Body of pancreas (tissue), 4 donors: ENCODE results near the gene HOXA13. TPM values are rescaled to one million over a fixed set of nuclear protein-coding genes. Genes with fewer than 3 reads are reported as not detected.

Experiments
- ATAC-seq: fragments of 150-250 bp; one replicate; pipeline ENCODE4 v1.9.1; 2016
- DNase-seq, 4 donors: peaks; one replicate each; pipeline ENCODE4 v3.0.0-alpha.2; 2019
- H3K27ac ChIP-seq, 4 donors: fragments of 200-600 bp; sonication (generic); 1 replicate in 3 of 4; 2 replicates in 1 of 4; pipeline versions ENCODE4 v1.5.1 to v1.6.1; 2016 to 2019; ENCODE audit warnings: mild to moderate bottlenecking in 1 of 4, mixed read lengths in 1 of 4, moderate library complexity in 1 of 4
- H3K27me3 ChIP-seq, 2 donors: fragments of 200-600 bp; sonication (generic); one replicate each; pipeline ENCODE4 v1.6.0; 2016; ENCODE audit warnings: mild to moderate bottlenecking in 1 of 2
- H3K36me3 ChIP-seq, 2 donors: fragments of 200-600 bp; sonication (generic); replicated peaks in 1 of 2; 2 replicates each; pipeline ENCODE4 v1.5.1; 2016; ENCODE audit warnings: low read depth in 2 of 2; ENCODE audit not compliant: insufficient read depth in 1 of 2
- H3K4me1 ChIP-seq: fragments of 200-600 bp; sonication (generic); one replicate; pipeline ENCODE4 v1.6.0; 2016
- H3K4me3 ChIP-seq, 2 donors: fragments of 200-600 bp; sonication (generic); 1 replicate in 1 of 2; 2 replicates in 1 of 2; pipeline ENCODE4 v1.5.1; 2016 to 2019
- H3K9me3 ChIP-seq, 3 donors: fragments of 200-600 bp; sonication (generic); 1 replicate in 2 of 3; 2 replicates in 1 of 3; pipeline ENCODE4 v1.5.1; 2016
- CTCF ChIP-seq, 7 experiments: fragments of 450-650 bp in 4 of 7; fragments of 200-600 bp in 3 of 7; sonication (generic) in 3 of 7; IDR thresholded peaks; one replicate each; pipeline ENCODE4 v1.5.1; 2016 to 2019; ENCODE audit warnings: antibody characterized with exemption in 7 of 7
- POLR2A ChIP-seq, 3 donors: fragments of 450-650 bp; IDR thresholded peaks; one replicate each; pipeline ENCODE4 v1.6.1; 2016; ENCODE audit warnings: antibody characterized with exemption in 3 of 3, mild to moderate bottlenecking in 2 of 3
- WGBS, 2 donors: methylation state at CpG; one replicate each; pipeline ENCODE4 v1.1.5; 2017; 5-methylcytosine and 5-hydroxymethylcytosine counted together
- intact Hi-C: fragments of 100-400 bp; cut with DNase I; formaldehyde crosslinking; loops from one replicate; pipeline ENCODE4 v1.15.1; 2023
- total RNA-seq, 2 donors: library from RNA; depleted of rRNA; stranded (reverse); fragments of >200 nt; gene quantifications; one replicate each; pipeline ENCODE4 v1.1.0, GENCODE V29; 2016

Gene HOXA13
- total RNA-seq, 2 donors from 2014 or later: not detected

DNA sequence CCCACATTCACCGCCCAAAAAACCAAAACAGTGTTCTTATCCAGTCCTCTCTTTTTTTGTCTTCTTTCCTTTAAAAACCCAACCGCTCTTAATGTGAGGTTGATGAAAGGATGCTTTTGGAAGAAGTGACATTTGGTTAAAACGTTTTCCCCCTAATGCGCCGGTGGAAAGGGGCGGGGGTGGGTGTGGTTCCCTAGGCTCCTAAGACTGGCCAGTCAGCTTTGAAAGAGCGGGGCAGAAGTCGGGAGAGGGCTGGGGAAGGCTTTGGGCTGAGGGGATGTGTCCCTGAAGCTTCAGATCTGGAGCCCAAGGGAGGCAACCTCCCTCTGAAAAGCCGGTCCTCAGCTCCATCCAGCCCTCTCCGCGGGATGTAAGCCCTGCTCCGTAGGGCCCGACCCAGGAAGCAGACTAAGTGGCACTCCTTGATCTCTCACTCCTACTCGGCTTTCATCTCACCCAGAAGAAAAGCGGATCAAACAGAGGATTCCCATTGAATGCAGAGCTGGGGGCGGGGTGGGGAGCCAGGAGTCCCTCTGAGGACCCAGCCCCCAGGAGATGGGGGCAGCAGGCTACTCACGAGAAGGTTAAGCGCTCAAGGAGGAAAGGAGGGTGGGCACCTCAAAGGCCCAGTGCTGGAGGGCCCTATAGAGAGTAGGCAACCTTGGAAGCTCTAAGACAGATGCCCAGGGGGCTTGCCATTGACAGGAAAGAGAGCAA lies 40.3 kb upstream of the HOXA13 start:
- Histone ChIP-seq H3K36me3 (no peaks in the 10 kb centered on the region), H3K4me1 (peaks cover 34% of the 10 kb centered on the region), H3K9me3 (no peaks in the 10 kb centered on the region), H3K27ac (no peak overlapping the region), H3K27me3 (peaks cover 0 to 58% of the 10 kb centered on the region in 2 donors), H3K4me3 (no peak overlapping the region)
- ATAC-seq (no peak), DNase-seq (no peak)
- TF ChIP-seq CTCF (IDR thresholded peaks at IDR 0.05): no peak
- TF ChIP-seq POLR2A (IDR thresholded peaks at IDR 0.05): no peak
- 5 to 9% methylated on average over 18 of the region's 18 CpGs for WGBS, 2 donors
- intact Hi-C loops: no loop called here

DNA sequence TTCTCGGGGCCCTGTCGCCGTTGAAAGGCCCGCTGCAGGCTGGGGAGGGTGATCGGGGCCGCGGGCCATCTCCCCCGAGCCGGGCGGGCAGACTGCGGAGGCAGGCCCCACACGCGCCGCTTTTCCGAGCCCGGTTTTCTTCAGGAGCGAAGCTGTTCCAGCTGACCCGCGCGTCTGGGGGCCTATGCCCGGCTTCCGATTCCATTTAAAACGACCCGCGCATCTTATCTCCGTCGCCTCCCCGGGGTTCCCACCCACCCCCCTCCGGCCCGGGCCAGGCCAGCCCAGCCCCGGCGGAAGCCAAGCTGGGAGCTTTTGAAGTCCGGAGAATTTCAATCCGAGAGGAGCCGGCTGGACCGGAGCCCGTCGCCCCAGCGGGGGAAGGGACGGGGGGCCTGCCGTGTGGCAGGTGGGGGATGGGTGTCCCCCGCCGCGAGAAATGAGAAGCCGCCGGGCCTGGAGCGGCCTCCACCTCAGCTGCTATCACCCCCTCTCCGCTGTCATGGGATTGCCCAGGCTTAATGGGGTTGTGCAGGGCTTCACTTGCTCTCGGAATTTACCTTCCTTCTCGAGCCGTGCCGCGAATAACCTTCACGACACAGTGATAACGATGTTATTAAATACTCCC lies 39.6 kb upstream of the HOXA13 start:
- TF ChIP-seq POLR2A (IDR thresholded peaks at IDR 0.05): no peak
- DNase-seq (no peak), ATAC-seq (no peak)
- WGBS, 2 donors: 4 to 28% methylated on average over 24 to 55 of the region's 55 CpGs
- Histone ChIP-seq H3K9me3 (no peaks in the 10 kb centered on the region), H3K27ac (no peak overlapping the region), H3K27me3 (peaks cover 0 to 52% of the 10 kb centered on the region in 2 donors), H3K4me1 (peaks cover 30% of the 10 kb centered on the region), H3K4me3 (no peak overlapping the region), H3K36me3 (no peaks in the 10 kb centered on the region)
- intact Hi-C loops: no loop called here

- Histone ChIP-seq H3K27ac (no peak overlapping the region), H3K9me3 (no peaks in the 10 kb centered on the region), H3K4me3 (no peak overlapping the region), H3K27me3 (peaks cover 0 to 46% of the 10 kb centered on the region in 2 donors), H3K36me3 (no peaks in the 10 kb centered on the region), H3K4me1 (peaks cover 30% of the 10 kb centered on the region)
- DNase-seq: no peak
- intact Hi-C loops: no loop called here
- TF ChIP-seq CTCF (IDR thresholded peaks at IDR 0.05) (no peak), POLR2A (IDR thresholded peaks at IDR 0.05) (no peak)
- 38 to 73% methylated on average over 14 to 15 of the region's 15 CpGs for WGBS, 2 donors
- ATAC-seq: no peak
These were observed 39.1 kb upstream of the HOXA13 start for GRCh38 chr7:27238979-27239386.

- DNase-seq: no peak
These were observed 37.9 kb upstream of the HOXA13 start for GRCh38 chr7:27237735-27238334.

More at GRCh38 chr7:27237735-27238334, 37.9 kb upstream of the HOXA13 start:
- 88% methylated on average over 1 of the region's 1 CpG; no CpG with 5 or more reads in 1 of the 2 donors for WGBS, 2 donors
- H3K27ac ChIP-seq: no peak overlapping the region
- peaks cover 0 to 35% of the 10 kb centered on the region in 2 donors for H3K27me3 ChIP-seq
- intact Hi-C loops: no loop called here
- H3K4me3 ChIP-seq: no peak overlapping the region
- H3K4me1 ChIP-seq: peaks cover 20% of the 10 kb centered on the region
- TF ChIP-seq POLR2A (IDR thresholded peaks at IDR 0.05) (no peak), CTCF (IDR thresholded peaks at IDR 0.05) (no peak)
- no peaks in the 10 kb centered on the region for H3K9me3 ChIP-seq
- H3K36me3 ChIP-seq: no peaks in the 10 kb centered on the region
- no peak for ATAC-seq
